ENCODE results near the gene CACNA1B. TPM values are rescaled to one million over a fixed set of nuclear protein-coding genes. Genes with fewer than 3 reads are reported as not detected.
A peak's percentile ranks its signal among the peaks of the same experiment; 100 is the strongest.

CACNA1B gene
- total and polyA plus RNA-seq, 2 of the 13 experiments (the other 11 are each of a cell fraction or from before 2014, with no cell fraction given): under 0.01 to 0.04 TPM

DNA sequence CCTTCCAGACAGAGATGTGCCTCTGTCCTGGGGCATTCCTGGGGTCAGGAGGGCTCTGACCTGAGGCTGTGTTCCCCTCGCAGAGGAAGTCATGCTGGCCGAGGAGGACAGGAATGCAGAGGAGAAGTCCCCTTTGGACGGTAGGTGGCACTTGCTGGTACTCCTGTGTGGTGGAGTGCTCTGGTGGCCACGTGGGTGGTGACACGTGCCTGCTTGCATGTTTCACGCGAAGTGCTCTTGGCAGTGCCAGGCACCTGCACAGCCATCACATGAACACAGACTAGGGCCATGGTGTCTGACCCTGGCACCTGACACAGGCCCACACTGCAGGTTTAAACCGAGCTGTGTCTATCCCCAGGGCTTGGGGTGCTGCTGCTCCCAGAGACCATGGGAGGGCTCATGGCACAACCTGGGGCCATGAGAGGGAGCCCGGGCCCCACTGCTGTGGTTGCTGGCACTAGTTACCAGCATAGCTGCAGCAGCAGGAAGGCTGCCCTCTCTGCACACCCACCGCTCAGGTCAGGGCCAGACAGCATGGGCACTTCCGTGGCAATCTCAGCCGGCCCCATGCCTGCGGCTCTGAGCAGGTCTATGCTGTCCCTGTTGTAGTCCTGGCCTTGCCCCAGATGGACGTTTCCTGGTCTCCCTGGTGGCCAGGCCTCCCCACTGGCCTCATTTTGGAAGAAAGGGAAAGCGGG is 79.3 kb downstream of the CACNA1B start:
- in situ Hi-C loops (cut with HindIII; ENCODE audit: extremely low pct_ligation_motif_present, low pct_unique_long_range_greater_than_20kb) (no loop called here), intact Hi-C loops (cut with micrococcal nuclease; ENCODE audit: unreplicated experiment) (no loop called here)
- WGBS (ENCODE audit: low lambda C conversion rate): 30% methylated on average over 7 of the region's 15 CpGs
- H3K27ac ChIP-seq (ENCODE audit: extremely low read length, insufficient read depth, low read length): no peak overlapping the region
- H4K20me1 ChIP-seq (ENCODE audit: insufficient read depth, low read length): 0 out of 2 replicates have a peak, but pooled peaks cover 4% of the 10 kb centered on the region
- no peak overlapping the region for H2AFZ ChIP-seq (ENCODE audit: low read length)
- H3K27me3 ChIP-seq (ENCODE audit: control insufficient read depth in 1 of 2, insufficient read depth in 2 of 2, low read length in 2 of 2): peaks cover 7 to 39% of the 10 kb centered on the region in 2 experiments; a peak in 3 of 5 replicates
- ChIA-PET CTCF (ENCODE audit: low intra/inter-chr PET ratio, low total read pairs) (no interaction called here), POLR2A (no interaction called here)
- DNase-seq (ENCODE audit: low spot score): no peak
- peak; percentile 36; the same call in 2 of the 3 replicates for ATAC-seq
- no peaks in the 10 kb centered on the region for H3K9me3 ChIP-seq (ENCODE audit: low read length)
- H3K79me2 ChIP-seq (ENCODE audit: insufficient read depth, low read length): no peaks in the 10 kb centered on the region
- no peaks in the 10 kb centered on the region for H3K36me3 ChIP-seq (replicated peaks in 1 of 2; ENCODE audit: control insufficient read depth in 1 of 2, insufficient read depth in 2 of 2, low read length in 2 of 2)
- H3K4me3 ChIP-seq (replicated peaks in 1 of 3; ENCODE audit: insufficient read depth in 1 of 3, low read depth in 2 of 3, low read length in 3 of 3): no peak overlapping the region
- H3K4me1 ChIP-seq (ENCODE audit: insufficient read depth, low read length): no peaks in the 10 kb centered on the region
- H3K9ac ChIP-seq (ENCODE audit: insufficient read depth, low read depth, low read length): no peak overlapping the region
- no peak for FAIRE-seq
- no TSS peak for BruUV-seq (replicated peaks)
- no peak overlapping the region for H3K4me2 ChIP-seq (ENCODE audit: low read depth, low read length)
- TF ChIP-seq PHF20 (CRISPR knock-in tag; IDR thresholded peaks at IDR 0.05) (no peak), TARDBP (CRISPR knock-in tag; IDR thresholded peaks at IDR 0.05) (no peak), SMAD1 (CRISPR knock-in tag; IDR thresholded peaks at IDR 0.05; ENCODE audit: borderline replicate concordance, low read depth) (no peak), ZNF891 (CRISPR knock-in tag; IDR thresholded peaks at IDR 0.05) (no peak), MIER2 (CRISPR knock-in tag; IDR thresholded peaks at IDR 0.05) (no peak), HOXA7 (CRISPR knock-in tag; IDR thresholded peaks at IDR 0.05) (no peak), SPEN (CRISPR knock-in tag; IDR thresholded peaks at IDR 0.05; ENCODE audit: low read depth) (no peak), ZNF34 (CRISPR knock-in tag; IDR thresholded peaks at IDR 0.05; ENCODE audit: borderline replicate concordance) (no peak), ZFP1 (CRISPR knock-in tag; IDR thresholded peaks at IDR 0.05) (no peak), HOXA3 (CRISPR knock-in tag; IDR thresholded peaks at IDR 0.05) (no peak), ZNF3 (CRISPR knock-in tag; IDR thresholded peaks at IDR 0.05) (no peak), NR2F2 (IDR thresholded peaks at IDR 0.05; ENCODE audit: borderline replicate concordance, low read depth) (no peak)
- TF ChIP-seq, protein P1, sequence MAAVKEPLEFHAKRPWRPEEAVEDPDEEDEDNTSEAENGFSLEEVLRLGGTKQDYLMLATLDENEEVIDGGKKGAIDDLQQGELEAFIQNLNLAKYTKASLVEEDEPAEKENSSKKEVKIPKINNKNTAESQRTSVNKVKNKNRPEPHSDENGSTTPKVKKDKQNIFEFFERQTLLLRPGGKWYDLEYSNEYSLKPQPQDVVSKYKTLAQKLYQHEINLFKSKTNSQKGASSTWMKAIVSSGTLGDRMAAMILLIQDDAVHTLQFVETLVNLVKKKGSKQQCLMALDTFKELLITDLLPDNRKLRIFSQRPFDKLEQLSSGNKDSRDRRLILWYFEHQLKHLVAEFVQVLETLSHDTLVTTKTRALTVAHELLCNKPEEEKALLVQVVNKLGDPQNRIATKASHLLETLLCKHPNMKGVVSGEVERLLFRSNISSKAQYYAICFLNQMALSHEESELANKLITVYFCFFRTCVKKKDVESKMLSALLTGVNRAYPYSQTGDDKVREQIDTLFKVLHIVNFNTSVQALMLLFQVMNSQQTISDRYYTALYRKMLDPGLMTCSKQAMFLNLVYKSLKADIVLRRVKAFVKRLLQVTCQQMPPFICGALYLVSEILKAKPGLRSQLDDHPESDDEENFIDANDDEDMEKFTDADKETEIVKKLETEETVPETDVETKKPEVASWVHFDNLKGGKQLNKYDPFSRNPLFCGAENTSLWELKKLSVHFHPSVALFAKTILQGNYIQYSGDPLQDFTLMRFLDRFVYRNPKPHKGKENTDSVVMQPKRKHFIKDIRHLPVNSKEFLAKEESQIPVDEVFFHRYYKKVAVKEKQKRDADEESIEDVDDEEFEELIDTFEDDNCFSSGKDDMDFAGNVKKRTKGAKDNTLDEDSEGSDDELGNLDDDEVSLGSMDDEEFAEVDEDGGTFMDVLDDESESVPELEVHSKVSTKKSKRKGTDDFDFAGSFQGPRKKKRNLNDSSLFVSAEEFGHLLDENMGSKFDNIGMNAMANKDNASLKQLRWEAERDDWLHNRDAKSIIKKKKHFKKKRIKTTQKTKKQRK (IDR thresholded peaks at IDR 0.05; ENCODE audit: low read length): no peak
- TF ChIP-seq, protein P2, sequence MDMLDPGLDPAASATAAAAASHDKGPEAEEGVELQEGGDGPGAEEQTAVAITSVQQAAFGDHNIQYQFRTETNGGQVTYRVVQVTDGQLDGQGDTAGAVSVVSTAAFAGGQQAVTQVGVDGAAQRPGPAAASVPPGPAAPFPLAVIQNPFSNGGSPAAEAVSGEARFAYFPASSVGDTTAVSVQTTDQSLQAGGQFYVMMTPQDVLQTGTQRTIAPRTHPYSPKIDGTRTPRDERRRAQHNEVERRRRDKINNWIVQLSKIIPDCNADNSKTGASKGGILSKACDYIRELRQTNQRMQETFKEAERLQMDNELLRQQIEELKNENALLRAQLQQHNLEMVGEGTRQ (IDR thresholded peaks at IDR 0.05; ENCODE audit: low read depth, low read length): peak; percentile 53
- TF ChIP-seq, protein P2 (CRISPR knock-in tag; IDR thresholded peaks at IDR 0.05; ENCODE audit: borderline replicate concordance): no peak
- TF ChIP-seq, protein P3, sequence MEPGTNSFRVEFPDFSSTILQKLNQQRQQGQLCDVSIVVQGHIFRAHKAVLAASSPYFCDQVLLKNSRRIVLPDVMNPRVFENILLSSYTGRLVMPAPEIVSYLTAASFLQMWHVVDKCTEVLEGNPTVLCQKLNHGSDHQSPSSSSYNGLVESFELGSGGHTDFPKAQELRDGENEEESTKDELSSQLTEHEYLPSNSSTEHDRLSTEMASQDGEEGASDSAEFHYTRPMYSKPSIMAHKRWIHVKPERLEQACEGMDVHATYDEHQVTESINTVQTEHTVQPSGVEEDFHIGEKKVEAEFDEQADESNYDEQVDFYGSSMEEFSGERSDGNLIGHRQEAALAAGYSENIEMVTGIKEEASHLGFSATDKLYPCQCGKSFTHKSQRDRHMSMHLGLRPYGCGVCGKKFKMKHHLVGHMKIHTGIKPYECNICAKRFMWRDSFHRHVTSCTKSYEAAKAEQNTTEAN (CRISPR knock-in tag; conservative IDR thresholded peaks at IDR 0.05): no peak
- TF ChIP-seq, protein P4, sequence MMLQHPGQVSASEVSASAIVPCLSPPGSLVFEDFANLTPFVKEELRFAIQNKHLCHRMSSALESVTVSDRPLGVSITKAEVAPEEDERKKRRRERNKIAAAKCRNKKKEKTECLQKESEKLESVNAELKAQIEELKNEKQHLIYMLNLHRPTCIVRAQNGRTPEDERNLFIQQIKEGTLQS (CRISPR knock-in tag; IDR thresholded peaks at IDR 0.05): no peak
- TF ChIP-seq, protein P5, sequence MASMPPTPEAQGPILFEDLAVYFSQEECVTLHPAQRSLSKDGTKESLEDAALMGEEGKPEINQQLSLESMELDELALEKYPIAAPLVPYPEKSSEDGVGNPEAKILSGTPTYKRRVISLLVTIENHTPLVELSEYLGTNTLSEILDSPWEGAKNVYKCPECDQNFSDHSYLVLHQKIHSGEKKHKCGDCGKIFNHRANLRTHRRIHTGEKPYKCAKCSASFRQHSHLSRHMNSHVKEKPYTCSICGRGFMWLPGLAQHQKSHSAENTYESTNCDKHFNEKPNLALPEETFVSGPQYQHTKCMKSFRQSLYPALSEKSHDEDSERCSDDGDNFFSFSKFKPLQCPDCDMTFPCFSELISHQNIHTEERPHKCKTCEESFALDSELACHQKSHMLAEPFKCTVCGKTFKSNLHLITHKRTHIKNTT (CRISPR knock-in tag; IDR thresholded peaks at IDR 0.05): no peak

All from HepG2 (cell line).